Measurements from ENCODE around the gene MT1A.
A peak's percentile ranks its signal among the peaks of the same experiment; 100 is the strongest.

The MT1A gene

DNA sequence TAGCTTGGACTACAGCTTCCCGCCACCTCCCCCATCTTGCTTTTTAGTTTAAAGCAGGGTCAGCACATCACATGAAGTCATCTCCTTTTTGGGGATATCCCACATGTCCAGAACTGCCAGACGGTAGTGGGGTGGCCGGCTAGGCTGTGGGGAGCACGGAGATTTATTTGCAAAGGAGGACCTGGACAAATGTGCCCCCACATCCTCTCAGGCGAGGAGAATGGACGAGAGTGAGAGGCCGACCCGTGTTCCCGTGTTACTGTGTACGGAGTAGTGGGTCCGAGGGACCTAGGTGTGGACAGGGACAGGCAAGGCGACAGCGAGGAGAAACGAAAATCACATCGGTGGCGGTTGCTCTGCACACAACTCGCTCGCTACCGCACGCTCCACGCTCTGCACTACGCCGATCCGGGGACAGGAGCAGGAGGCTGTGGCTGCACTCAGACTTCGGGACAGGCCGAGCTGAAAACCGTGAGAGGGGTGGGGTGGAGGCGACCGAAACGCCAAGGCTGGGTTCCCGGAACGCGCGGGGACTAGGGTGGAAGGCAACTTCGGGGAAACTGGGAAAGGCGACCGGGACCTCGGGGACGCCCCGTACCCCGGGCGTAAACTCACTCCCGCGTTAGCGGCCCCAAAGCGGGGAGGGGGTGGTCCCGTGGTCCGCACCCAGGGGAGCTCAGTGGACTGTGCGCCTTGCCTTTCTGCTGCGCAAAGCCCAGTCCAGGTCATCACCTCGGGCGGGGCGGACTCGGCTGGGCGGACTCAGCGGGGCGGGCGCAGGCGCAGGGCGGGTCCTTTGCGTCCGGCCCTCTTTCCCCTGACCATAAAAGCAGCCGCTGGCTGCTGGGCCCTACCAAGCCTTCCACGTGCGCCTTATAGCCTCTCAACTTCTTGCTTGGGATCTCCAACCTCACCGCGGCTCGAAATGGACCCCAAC is at the start of gene MT1A:
TSS of gene MT1A (plus strand) at position 853 of the 937 bp plus-strand sequence. CDS start at position 926, 73 bp downstream.
- in situ Hi-C loops (cut with MboI; ENCODE audit: low pct_unique_long_range_greater_than_20kb, low sequenced_read_pairs): no loop called here
- DNase-seq: no peak

DNA sequence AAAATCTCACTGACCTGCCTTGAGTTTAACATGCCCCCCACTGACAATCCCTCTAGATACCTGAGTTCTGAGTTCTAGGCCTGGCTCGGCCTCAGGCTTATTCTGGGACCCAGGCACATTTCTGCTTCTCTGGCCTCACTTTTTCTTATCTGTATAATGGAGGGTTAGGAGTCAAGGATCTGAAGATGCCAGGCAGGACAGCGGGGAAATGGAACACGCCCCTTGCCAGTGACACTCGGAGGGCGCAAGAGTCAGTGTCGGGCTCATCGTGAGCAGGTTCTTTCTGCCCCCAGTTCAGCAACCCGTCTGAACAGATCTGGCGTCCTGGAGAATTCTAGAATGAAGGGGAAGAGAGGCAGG is 49.7 kb upstream of the MT1A start:
- DNase-seq: no peak
- in situ Hi-C loops (cut with MboI; ENCODE audit: low pct_unique_long_range_greater_than_20kb, low sequenced_read_pairs): no loop called here

GRCh38 chr16:56589141-56590039 is 49.1 kb upstream of the MT1A start, which contains the start of gene MT3:
Gene MT3, plus strand, starts transcription at chr16:56589528. Its CDS starts 63 bp downstream, at chr16:56589591.
- in situ Hi-C loops (cut with MboI; ENCODE audit: low pct_unique_long_range_greater_than_20kb, low sequenced_read_pairs): no loop called here
- no peak for DNase-seq

DNA sequence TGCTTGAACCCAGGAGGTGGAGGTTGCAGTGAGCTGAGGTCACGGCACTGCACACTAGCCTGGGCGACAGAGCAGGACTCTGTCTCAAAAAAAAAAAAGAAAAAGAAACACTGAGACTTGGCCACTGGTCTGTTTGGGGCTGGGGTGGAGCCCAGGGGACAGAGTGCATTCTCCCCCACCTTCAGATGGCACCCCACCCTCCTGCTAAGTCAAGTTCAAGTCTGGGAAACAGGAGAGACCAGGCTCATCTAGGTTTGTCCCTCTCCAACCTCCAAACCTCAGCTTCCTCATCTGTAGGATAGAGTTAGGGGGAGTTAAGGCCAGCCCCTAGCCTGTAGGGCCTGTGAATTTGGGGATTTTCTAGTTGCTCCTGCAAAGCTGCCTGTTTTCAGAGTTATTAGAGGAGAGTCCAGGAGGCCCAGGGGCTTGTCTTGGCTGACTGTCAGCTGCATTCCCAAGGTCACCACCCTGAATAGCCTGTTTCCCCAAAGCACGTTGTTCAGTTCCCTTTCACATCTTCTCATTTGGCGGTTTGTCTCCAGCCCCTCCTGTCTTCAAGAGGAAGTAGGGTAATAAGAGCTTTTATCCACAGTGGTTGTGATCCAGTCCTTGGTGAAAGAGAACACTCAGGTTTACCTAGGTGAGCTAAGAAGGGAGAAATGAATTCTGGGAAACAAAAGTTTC is 46.9 kb upstream of the MT1A start:
- DNase-seq: peak; percentile 79
- in situ Hi-C loops (cut with MboI; ENCODE audit: low pct_unique_long_range_greater_than_20kb, low sequenced_read_pairs): no loop called here

DNA sequence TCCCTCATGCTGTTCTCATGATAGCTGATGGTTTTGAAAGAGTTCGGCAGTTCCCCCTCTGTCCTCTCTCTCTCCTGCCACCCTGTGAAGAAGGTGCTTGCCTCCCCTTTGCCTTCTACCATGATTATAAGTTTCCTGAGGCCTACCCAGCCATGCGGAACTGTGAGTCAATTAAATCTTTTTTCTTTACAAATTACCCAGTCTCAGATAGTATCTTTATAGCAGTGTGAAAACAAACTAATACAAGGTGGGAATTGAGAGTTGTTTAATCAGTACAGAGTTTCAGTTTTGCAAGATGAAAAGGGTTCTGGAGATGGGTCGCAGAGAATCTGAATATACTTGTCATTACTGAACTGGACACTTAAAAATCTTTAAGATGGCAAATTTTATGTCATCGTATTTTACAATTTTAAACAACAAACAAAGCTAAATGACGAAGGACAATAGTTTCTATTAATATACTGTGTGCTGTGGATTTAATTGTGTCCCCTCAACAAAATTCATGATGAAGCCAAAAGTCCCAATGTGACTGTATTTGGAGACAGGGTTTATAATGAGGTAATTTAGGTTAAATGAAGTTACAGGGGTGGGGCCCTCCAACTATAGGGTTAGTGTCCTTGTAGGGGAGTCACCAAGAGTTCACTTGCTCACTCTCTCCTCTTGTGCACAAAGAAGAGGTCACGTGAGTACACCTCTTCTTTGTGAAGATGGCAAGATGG is 44.7 kb upstream of the MT1A start:
- in situ Hi-C loops (cut with MboI; ENCODE audit: low pct_unique_long_range_greater_than_20kb, low sequenced_read_pairs): no loop called here

GRCh38 chr16:56594292-56594619 is 44.2 kb upstream of the MT1A start:
- in situ Hi-C loops (cut with MboI; ENCODE audit: low pct_unique_long_range_greater_than_20kb, low sequenced_read_pairs): no loop called here
- DNase-seq: no peak

More for the DNA sequence above, 44.7 kb upstream of the MT1A start:
- DNase-seq: no peak

DNA sequence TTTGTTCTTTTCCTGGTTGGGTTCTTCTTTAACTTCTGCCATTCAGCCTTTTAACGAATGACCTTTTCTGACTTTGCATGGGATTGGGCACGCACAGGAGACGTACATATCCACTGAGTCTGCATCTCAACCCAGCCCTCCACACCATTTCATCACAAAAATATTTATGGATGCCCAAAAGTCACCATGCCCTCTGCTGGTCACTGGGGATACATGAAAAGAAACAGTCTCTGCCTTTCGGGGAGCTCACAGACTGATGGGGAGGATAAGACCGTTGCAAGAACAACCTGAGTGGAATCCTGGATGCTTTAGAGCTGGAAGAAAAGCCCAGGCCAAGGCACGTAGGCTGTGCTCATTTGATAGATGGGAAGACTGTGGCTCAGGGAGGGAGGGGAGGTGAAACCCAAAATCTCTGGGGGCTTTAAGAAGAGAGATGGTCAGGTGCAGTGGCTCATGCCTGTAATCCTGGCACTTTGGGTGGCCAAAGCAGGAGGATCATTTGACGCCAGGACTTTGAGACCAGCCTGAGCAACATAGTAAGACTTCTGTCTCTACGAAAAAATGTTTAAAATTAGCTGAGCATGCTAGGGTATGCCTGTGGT is 38.0 kb upstream of the MT1A start:
- DNase-seq: peak; percentile 69
- in situ Hi-C loops (cut with MboI; ENCODE audit: low pct_unique_long_range_greater_than_20kb, low sequenced_read_pairs): no loop called here

DNA sequence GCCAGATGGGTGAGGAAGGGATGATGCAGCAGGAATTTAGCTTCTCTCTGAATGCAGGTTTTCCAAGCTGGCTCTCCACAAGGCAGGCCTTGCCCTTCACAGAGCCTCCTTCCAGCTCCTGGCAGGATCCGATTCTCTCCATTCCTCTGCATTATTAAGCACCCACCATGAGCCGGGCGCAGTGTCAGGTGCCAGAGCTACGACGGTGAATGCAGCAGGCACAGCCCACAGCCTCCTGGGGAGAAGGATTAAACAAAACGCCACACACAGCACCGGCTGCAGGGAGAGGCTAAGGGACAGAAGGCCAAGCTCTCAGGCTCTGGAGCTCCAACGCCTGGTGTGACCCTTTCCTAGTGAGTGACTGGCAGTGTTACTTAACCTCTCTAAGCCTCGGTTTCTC is 37.1 kb upstream of the MT1A start:
- in situ Hi-C loops (cut with MboI; ENCODE audit: low pct_unique_long_range_greater_than_20kb, low sequenced_read_pairs): no loop called here
- no peak for DNase-seq

DNA sequence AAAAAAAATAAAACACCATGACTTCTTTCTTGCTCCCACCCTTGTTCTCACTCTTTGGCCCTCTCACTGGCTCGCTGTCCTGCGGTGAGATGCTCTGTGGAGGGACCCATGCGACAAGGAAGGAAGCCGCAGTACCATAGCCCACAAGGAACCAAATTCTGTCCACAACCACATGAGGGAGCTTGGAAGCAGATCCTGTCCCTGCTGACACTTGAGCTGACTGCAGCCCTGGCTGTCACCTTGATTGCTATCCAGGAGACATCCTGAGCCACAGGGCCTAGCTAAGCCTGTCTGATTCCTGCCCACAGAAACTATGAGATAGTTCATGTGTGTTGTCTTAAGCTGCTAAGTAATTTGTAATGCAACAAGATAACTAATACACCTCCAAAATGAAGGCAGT is 34.9 kb upstream of the MT1A start:
- DNase-seq: peak; percentile 61
- in situ Hi-C loops (cut with MboI; ENCODE audit: low pct_unique_long_range_greater_than_20kb, low sequenced_read_pairs): no loop called here

- in situ Hi-C loops (cut with MboI; ENCODE audit: low pct_unique_long_range_greater_than_20kb, low sequenced_read_pairs): no loop called here
- no peak for DNase-seq
Measured at GRCh38 chr16:56604966-56605365, 33.5 kb upstream of the MT1A start.

DNA sequence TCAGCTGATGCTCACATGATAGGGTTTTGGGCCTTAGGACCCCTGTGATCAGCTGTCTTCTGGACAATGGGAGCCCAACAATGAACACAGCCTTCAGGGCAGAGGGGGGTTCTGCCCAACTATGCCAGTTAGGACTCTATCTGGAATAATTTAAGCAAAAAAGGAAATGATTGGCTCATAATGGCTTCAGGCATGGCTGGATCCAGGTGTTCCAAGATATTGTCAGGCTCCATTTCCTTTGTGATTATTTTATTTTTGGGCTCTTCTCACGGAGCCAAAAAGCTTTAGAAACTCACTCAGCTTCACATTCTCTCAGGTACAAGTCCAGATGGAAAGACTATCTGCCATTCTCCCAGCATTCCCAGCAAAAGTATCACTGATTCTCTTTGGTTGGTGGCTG is 33.0 kb upstream of the MT1A start:
- no peak for DNase-seq
- in situ Hi-C loops (cut with MboI; ENCODE audit: low pct_unique_long_range_greater_than_20kb, low sequenced_read_pairs): no loop called here

- DNase-seq: no peak
- in situ Hi-C loops (cut with MboI; ENCODE audit: low pct_unique_long_range_greater_than_20kb, low sequenced_read_pairs): no loop called here
Measured at GRCh38 chr16:56606071-56606475, 32.4 kb upstream of the MT1A start.

DNA sequence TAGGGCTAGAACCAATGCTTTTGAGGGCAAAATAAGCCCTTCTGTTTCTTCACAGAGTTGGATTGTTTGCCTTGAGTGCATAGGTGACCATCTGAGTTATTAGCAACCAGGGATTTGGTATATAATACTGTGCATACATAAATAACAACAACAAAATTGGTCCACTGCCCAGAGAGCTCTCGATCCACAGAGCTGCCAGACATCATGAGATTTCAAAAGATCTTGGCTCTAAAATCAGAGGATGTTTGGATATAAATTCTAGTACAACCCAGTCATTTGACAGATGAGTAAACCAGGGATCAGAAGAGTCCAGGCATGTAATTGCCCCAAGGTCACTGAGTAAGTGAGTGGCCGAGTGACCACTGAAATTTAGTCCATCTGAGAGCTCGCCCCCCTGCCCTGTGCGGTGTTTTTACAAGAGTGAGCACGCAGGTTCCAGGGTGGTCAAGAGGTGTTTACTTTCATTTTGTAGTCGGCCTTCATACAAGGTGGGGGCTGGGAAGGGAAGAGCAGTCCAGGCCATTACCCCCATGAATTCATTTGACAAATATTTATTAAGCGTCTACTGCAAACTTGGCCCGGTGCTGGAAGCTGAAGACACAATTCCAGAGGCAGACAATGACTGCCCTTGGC is 31.9 kb upstream of the MT1A start:
- DNase-seq: no peak
- in situ Hi-C loops (cut with MboI; ENCODE audit: low pct_unique_long_range_greater_than_20kb, low sequenced_read_pairs): no loop called here

- peak; percentile 53 for DNase-seq
- in situ Hi-C loops (cut with MboI; ENCODE audit: low pct_unique_long_range_greater_than_20kb, low sequenced_read_pairs): no loop called here
Measured at GRCh38 chr16:56607109-56607618, 31.3 kb upstream of the MT1A start.

DNA sequence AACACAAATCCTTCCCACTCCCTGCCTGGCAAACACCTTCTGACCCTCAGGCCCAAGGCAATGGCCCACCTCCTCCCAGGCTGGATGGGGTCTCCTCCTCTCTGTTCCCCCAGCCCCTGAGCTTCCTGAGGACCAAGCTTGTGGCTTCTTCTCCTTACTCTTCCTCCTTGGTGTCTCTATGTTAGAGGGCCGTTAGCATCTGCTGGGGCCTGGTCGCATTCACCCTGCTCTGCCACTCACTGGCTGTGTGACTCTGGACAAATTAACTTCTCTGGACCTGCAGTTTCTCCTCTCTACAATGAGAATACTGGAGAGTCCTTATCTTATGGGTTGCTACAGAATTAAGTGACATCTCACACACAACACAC is 30.8 kb upstream of the MT1A start:
- no peak for DNase-seq
- in situ Hi-C loops (cut with MboI; ENCODE audit: low pct_unique_long_range_greater_than_20kb, low sequenced_read_pairs): no loop called here

DNA sequence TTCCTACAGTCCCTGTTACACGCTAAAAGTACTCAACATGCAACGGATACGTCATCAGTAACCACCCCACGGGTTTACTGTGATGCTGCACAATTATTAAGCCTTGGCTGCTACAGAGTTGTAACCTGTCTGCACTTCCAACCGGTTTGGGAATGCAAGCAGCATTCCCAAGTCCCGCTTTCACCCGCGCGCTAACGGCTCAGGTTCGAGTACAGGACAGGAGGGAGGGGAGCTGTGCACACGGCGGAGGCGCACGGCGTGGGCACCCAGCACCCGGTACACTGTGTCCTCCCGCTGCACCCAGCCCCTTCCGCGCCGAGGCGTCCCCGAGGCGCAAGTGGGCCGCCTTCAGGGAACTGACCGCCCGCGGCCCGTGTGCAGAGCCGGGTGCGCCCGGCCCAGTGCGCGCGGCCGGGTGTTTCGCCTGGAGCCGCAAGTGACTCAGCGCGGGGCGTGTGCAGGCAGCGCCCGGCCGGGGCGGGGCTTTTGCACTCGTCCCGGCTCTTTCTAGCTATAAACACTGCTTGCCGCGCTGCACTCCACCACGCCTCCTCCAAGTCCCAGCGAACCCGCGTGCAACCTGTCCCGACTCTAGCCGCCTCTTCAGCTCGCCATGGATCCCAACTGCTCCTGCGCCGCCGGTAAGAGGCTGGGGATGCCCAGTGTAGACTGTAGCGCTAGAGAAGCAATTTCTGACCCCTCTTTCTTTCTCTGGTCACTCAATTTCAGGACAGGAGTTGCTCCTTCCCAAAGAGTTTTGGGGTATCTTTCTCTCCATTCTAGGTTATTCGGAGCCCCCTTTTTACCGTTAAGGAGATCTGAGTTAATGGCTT is 30.2 kb upstream of the MT1A start, which contains the start of gene MT2A:
TSS of gene MT2A (plus strand) at position 542 of the 833 bp plus-strand sequence. CDS start at position 614, 72 bp downstream.
- peak; percentile 97 for DNase-seq
- in situ Hi-C loops (cut with MboI; ENCODE audit: low pct_unique_long_range_greater_than_20kb, low sequenced_read_pairs): no loop called here

DNA sequence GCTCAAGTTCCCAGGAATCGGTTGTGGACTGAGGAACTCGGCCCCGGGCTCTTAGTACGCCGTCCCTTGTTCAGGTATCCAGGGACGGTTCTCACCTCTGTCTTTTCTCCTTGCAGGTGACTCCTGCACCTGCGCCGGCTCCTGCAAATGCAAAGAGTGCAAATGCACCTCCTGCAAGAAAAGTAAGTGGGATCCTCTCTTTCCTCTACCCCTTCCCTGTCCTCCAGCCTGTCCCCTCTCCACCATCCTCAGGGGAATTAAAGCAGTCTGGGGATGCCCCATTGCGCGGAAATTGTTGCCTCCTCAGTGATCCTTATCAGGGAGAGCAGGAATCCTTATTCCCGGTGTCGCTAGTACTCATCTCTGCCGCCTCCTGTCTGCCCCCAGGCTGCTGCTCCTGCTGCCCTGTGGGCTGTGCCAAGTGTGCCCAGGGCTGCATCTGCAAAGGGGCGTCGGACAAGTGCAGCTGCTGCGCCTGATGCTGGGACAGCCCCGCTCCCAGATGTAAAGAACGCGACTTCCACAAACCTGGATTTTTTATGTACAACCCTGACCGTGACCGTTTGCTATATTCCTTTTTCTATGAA is 29.5 kb upstream of the MT1A start:
- in situ Hi-C loops (cut with MboI; ENCODE audit: low pct_unique_long_range_greater_than_20kb, low sequenced_read_pairs): no loop called here
- DNase-seq: no peak
